ENCODE data around the gene STRA6.

DNA sequence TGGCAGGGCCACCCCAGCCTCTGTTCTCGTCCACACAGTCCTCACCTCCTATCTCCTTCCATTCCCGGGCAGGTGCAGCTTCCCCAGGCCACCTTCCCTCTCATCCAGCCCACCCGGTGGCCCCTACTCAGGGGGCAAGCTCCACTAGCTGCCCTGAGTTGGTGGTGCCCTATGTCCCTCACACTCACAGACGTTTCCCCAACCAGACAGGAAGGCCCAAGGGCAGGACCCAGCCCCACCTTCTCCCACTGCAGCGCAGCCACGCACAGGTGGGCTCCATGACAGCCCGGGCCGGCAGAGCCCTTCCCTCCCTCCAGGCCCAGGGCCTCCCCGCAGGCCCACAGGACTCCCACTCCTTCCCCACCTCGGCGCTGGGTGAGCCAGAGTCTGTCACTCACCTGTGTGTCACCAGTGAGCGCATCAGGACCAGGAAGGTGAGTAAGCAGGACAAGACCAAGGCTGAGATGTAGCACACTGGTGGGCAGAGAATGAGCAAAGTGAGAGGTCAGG lies 17.9 kb downstream of the STRA6 start:
- TF ChIP-seq, protein P1, sequence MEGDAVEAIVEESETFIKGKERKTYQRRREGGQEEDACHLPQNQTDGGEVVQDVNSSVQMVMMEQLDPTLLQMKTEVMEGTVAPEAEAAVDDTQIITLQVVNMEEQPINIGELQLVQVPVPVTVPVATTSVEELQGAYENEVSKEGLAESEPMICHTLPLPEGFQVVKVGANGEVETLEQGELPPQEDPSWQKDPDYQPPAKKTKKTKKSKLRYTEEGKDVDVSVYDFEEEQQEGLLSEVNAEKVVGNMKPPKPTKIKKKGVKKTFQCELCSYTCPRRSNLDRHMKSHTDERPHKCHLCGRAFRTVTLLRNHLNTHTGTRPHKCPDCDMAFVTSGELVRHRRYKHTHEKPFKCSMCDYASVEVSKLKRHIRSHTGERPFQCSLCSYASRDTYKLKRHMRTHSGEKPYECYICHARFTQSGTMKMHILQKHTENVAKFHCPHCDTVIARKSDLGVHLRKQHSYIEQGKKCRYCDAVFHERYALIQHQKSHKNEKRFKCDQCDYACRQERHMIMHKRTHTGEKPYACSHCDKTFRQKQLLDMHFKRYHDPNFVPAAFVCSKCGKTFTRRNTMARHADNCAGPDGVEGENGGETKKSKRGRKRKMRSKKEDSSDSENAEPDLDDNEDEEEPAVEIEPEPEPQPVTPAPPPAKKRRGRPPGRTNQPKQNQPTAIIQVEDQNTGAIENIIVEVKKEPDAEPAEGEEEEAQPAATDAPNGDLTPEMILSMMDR (conservative IDR thresholded peaks at IDR 0.05; ENCODE audit: low read depth, low read length): no peak
- no peak for TF ChIP-seq EZH2 (IDR thresholded peaks at IDR 0.05; ENCODE audit: borderline replicate concordance, low read depth, low read length, poor library complexity, severe bottlenecking)
